ENCODE measurements around the gene GAL3ST1. TPM values are rescaled to one million over a fixed set of nuclear protein-coding genes. Genes with fewer than 3 reads are reported as not detected.
"Not testable (repeated sequence)": the region's sequence is repeated elsewhere in the genome, so short reads cannot be mapped to it uniquely, and the experiment has no call there.

Gene GAL3ST1
- total RNA-seq, result 10 to 100 TPM in 2 of 5 donors, 1 to 10 TPM in 2, under 1 TPM in 1; 0.87 to 48.4 (median 3.5) TPM
- polyA plus RNA-seq, result 1 to 10 TPM; 2.9 to 8.9 (median 4.0) TPM
- long read RNA-seq, donor 1, partial matches to known transcripts, result 0 of 1 reads
- long read RNA-seq, donor 1, other reads (novel, unspliced or antisense), result 0 of 1 reads
- long read RNA-seq, donor 2, transcript GAL3ST1-204 (3 exons, 1,712 nt), result major isoform, 5 of 7 reads
- long read RNA-seq, donor 2, partial matches to known transcripts, result 0 of 7 reads
- long read RNA-seq, donor 2, other reads (novel, unspliced or antisense), result 0 of 7 reads
- long read RNA-seq, donor 3, partial matches to known transcripts, result 0 of 4 reads
- long read RNA-seq, donor 3, other reads (novel, unspliced or antisense), result 0 of 4 reads
- long read RNA-seq, donor 4, partial matches to known transcripts, result 0 of 3 reads
- long read RNA-seq, donor 4, other reads (novel, unspliced or antisense), result 0 of 3 reads
- long read RNA-seq, donor 5, partial matches to known transcripts, result 0 of 6 reads
- long read RNA-seq, donor 5, other reads (novel, unspliced or antisense), result 0 of 6 reads
- long read RNA-seq, donor 6, transcript GAL3ST1-204 (3 exons, 1,712 nt), result major isoform, 14 of 20 reads
- long read RNA-seq, donor 6, partial matches to known transcripts, result 0 of 20 reads
- long read RNA-seq, donor 6, other reads (novel, unspliced or antisense), result 0 of 20 reads
- long read RNA-seq, donor 7, partial matches to known transcripts, result 0 of 7 reads
- long read RNA-seq, donor 7, other reads (novel, unspliced or antisense), result 0 of 7 reads
- long read RNA-seq, donor 8, partial matches to known transcripts, result 0 of 6 reads
- long read RNA-seq, donor 8, other reads (novel, unspliced or antisense), result 0 of 6 reads
- long read RNA-seq, donor 9, partial matches to known transcripts, result 0 of 3 reads
- long read RNA-seq, donor 9, other reads (novel, unspliced or antisense), result 0 of 3 reads
- long read RNA-seq, donor 10, transcript GAL3ST1-204 (3 exons, 1,712 nt), result major isoform, 6 of 10 reads
- long read RNA-seq, donor 10, partial matches to known transcripts, result 0 of 10 reads
- long read RNA-seq, donor 10, other reads (novel, unspliced or antisense), result 0 of 10 reads

- H3K27ac ChIP-seq, result peak within 1 kb of the TSS; percentile 85 to 89 (median 87)
- WGBS, 5 donors, result 2 to 14% (median 7%) methylated on average over 9 to 75 of the region's 75 CpGs
- peak within 1 kb of the TSS; percentile 37 to 55 (median 45) for H3K4me3 ChIP-seq
- intact Hi-C loops (cut with DNase I; ENCODE audit: low total_unique reads), result no loop called here
- peaks cover 31 to 42% (median 41%) of the 10 kb centered on the region in 4 donors for H3K36me3 ChIP-seq
- no peak for TF ChIP-seq EP300 (IDR thresholded peaks at IDR 0.05)
- TF ChIP-seq CTCF (IDR thresholded peaks at IDR 0.05), result no peak
- TF ChIP-seq POLR2AphosphoS5 (IDR thresholded peaks at IDR 0.05), result no peak
- TF ChIP-seq POLR2A (IDR thresholded peaks at IDR 0.05), result no peak
- no peaks in the 10 kb centered on the region for H3K27me3 ChIP-seq
- peaks cover 45 to 49% (median 47%) of the 10 kb centered on the region in 4 donors for H3K4me1 ChIP-seq
- peak; percentile 66 to 88 for DNase-seq
- no peaks in the 10 kb centered on the region for H3K9me3 ChIP-seq
Observed at GRCh38 chr22:30574095-30574981, at the start of gene GAL3ST1. TSS of gene GAL3ST1 (minus strand) at chr22:30574665. CDS start at chr22:30557392, 17,273 bp downstream.

GRCh38 chr22:30619909-30620308 is 45.4 kb upstream of the GAL3ST1 start:
- intact Hi-C loops (cut with DNase I; ENCODE audit: low total_unique reads); H3K4me1 ChIP-seq; H3K4me3 ChIP-seq; H3K27me3 ChIP-seq; H3K9me3 ChIP-seq; H3K27ac ChIP-seq; DNase-seq: not testable (repeated sequence)
- WGBS, 5 donors, result 87 to 97% (median 95%) methylated on average over 6 of the region's 6 CpGs
- peaks cover 0 to 86% (median 58%) of the 10 kb centered on the region in 4 donors for H3K36me3 ChIP-seq

- Histone ChIP-seq H3K9me3 (no peaks in the 10 kb centered on the region), H3K4me3 (no peak overlapping the region), H3K27me3 (no peaks in the 10 kb centered on the region), H3K36me3 (peaks cover 0 to 99% (median 65%) of the 10 kb centered on the region in 4 donors), H3K4me1 (no peaks in the 10 kb centered on the region), H3K27ac (no peak overlapping the region)
- no peak for DNase-seq
- intact Hi-C loops (cut with DNase I; ENCODE audit: low total_unique reads), result no loop called here
- WGBS, 5 donors, result 81 to 91% (median 86%) methylated on average over 6 of the region's 6 CpGs
- no peak for TF ChIP-seq POLR2AphosphoS5 (IDR thresholded peaks at IDR 0.05)
- TF ChIP-seq EP300 (IDR thresholded peaks at IDR 0.05), result no peak
- TF ChIP-seq CTCF (IDR thresholded peaks at IDR 0.05), result no peak
Observed at GRCh38 chr22:30617819-30618218, 43.4 kb upstream of the GAL3ST1 start.

- intact Hi-C loops (cut with DNase I; ENCODE audit: low total_unique reads), result no loop called here
- Histone ChIP-seq H3K9me3 (no peaks in the 10 kb centered on the region), H3K4me3 (no peak overlapping the region), H3K27me3 (no peaks in the 10 kb centered on the region), H3K36me3 (peaks cover 0 to 99% (median 68%) of the 10 kb centered on the region in 4 donors), H3K27ac (peak overlapping the region in 1 of 5 donors; percentile 19), H3K4me1 (no peaks in the 10 kb centered on the region)
- 83 to 88% (median 84%) methylated on average over 6 to 7 of the region's 7 CpGs for WGBS, 5 donors
- no peak for TF ChIP-seq EP300 (IDR thresholded peaks at IDR 0.05)
- no peak for TF ChIP-seq POLR2A (IDR thresholded peaks at IDR 0.05)
- TF ChIP-seq CTCF (IDR thresholded peaks at IDR 0.05), result no peak
- no peak for TF ChIP-seq POLR2AphosphoS5 (IDR thresholded peaks at IDR 0.05)
- DNase-seq, result no peak
Observed at GRCh38 chr22:30615543-30615954, 41.1 kb upstream of the GAL3ST1 start.
